Measurements from ENCODE around the gene FIGLA. TPM values are rescaled to one million over a fixed set of nuclear protein-coding genes. Genes with fewer than 3 reads are reported as not detected.
A peak's percentile ranks its signal among the peaks of the same experiment; 100 is the strongest.

FIGLA gene
- total RNA-seq: not detected

DNA sequence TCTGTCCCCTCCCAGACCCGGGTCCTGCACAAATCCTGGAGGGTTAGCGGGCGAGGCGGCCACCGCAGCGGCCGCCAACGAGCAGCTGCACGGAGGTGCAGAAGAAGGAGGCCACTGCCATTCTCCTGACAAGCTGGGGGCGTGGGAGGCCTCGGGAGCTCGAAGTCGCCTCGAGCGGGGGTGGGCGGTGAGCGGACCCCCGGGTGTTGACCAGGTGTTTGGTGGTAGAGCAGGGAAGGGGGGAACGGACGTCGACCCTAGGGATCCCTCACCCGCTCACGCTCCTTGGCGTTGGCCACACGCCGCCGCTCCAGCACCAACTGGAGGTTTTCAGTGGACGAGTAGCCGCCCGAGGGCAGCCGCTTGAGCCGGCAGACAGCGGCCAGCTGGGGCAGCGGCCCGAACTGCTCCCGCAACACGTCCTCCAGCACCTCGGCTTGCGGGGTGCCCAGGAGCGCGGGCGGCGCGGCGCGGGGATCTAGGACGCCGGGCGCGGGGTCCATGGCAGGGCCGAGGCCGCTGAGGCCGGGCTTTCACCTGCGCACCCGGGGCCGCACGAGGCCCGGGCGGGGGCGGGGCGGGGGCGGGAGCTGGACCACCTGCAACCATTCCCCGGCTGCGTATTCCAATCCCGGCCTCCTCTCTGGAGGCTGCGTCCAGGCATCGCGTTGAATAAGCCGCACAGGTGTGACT lies at the start of gene FIGLA:
Gene FIGLA, minus strand, starts transcription at position 508 of the 693 bp plus-strand sequence. Its CDS starts 5 bp downstream, at position 503.
- DNase-seq (ENCODE audit: low spot score) (no peak), ATAC-seq (ENCODE audit: low FRiP score) (peak; percentile 47)
- no peak for TF ChIP-seq CTCF (IDR thresholded peaks at IDR 0.05)

- no peak for TF ChIP-seq CTCF (IDR thresholded peaks at IDR 0.05)
- DNase-seq (ENCODE audit: low spot score) (no peak), ATAC-seq (ENCODE audit: low FRiP score) (no peak)
Measured at GRCh38 chr2:70837980-70838925, 47.8 kb upstream of the FIGLA start.

- TF ChIP-seq CTCF (IDR thresholded peaks at IDR 0.05): no peak
- ATAC-seq (ENCODE audit: low FRiP score): no peak
Measured at GRCh38 chr2:70835643-70836042, 45.2 kb upstream of the FIGLA start, which contains the start of gene CD207. Gene CD207 (minus strand): TSS chr2:70835816. CDS start chr2:70835776, 40 bp downstream.

GRCh38 chr2:70834881-70835280 lies 44.4 kb upstream of the FIGLA start:
- no peak for DNase-seq (ENCODE audit: low spot score)
- TF ChIP-seq CTCF (IDR thresholded peaks at IDR 0.05): no peak
- no peak for ATAC-seq (ENCODE audit: low FRiP score)

More at GRCh38 chr2:70835643-70836042, 45.2 kb upstream of the FIGLA start, which contains the start of gene CD207:
- DNase-seq (ENCODE audit: low spot score): no peak

DNA sequence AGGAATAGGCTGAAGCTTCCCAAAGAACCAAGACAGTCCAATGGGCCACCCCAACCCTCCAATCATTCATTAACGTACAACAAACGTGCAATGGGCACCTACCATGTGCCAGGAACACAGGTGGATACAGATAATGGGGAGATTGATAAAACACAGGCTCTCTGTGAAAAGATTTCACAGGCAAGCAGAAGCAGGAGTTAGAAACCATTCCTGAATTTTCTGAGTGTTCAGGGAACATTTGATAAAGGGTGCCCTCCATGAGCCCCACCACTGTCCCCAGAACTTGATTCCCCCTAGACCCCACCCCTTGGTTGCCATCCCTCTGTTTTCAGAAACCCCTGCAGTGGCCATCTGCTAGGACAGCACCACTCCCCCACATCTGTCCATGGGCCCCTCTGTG lies 43.7 kb upstream of the FIGLA start:
- no peak for ATAC-seq (ENCODE audit: low FRiP score)
- no peak for TF ChIP-seq CTCF (IDR thresholded peaks at IDR 0.05)
- no peak for DNase-seq (ENCODE audit: low spot score)

DNA sequence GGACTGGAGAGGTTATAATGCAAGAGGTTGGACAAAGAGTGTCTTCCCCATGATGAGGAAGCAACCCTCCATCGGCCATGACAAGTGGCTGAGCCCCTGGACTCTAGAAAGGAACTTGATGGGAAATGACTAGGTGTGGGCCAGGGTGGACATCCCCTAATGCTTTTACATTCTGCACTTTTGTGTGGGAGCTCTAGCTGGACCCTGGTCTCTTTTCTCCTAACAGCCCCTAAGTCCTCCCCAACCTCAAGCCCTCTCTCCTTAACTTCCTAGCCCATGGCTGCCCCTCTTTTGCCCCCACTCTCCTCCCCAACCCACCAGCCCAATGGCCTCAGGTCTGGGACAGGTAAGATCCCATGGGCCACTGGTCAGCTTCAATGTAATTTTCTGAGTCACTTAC lies 42.8 kb upstream of the FIGLA start:
- no peak for DNase-seq (ENCODE audit: low spot score)
- TF ChIP-seq CTCF (IDR thresholded peaks at IDR 0.05): no peak
- no peak for ATAC-seq (ENCODE audit: low FRiP score)
